K562 treated with DMSO at 1 percent for 24 hours (cell line): ENCODE data around the gene ADAM10. TPM values are rescaled to one million over a fixed set of nuclear protein-coding genes. Genes with fewer than 3 reads are reported as not detected.

ENCODE experiments used
- total RNA-seq: library from RNA; unstranded; fragments of 300-600 nt; gene quantifications from 2 replicates; pipeline ENCODE4 v1.2.3, GENCODE V29; 2022; ENCODE audit warnings: low read depth; ENCODE audit not compliant: insufficient read depth

Gene ADAM10, protein sequence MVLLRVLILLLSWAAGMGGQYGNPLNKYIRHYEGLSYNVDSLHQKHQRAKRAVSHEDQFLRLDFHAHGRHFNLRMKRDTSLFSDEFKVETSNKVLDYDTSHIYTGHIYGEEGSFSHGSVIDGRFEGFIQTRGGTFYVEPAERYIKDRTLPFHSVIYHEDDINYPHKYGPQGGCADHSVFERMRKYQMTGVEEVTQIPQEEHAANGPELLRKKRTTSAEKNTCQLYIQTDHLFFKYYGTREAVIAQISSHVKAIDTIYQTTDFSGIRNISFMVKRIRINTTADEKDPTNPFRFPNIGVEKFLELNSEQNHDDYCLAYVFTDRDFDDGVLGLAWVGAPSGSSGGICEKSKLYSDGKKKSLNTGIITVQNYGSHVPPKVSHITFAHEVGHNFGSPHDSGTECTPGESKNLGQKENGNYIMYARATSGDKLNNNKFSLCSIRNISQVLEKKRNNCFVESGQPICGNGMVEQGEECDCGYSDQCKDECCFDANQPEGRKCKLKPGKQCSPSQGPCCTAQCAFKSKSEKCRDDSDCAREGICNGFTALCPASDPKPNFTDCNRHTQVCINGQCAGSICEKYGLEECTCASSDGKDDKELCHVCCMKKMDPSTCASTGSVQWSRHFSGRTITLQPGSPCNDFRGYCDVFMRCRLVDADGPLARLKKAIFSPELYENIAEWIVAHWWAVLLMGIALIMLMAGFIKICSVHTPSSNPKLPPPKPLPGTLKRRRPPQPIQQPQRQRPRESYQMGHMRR
- 54.5 and 69.8 TPM in 2 replicates for total RNA-seq

DNA sequence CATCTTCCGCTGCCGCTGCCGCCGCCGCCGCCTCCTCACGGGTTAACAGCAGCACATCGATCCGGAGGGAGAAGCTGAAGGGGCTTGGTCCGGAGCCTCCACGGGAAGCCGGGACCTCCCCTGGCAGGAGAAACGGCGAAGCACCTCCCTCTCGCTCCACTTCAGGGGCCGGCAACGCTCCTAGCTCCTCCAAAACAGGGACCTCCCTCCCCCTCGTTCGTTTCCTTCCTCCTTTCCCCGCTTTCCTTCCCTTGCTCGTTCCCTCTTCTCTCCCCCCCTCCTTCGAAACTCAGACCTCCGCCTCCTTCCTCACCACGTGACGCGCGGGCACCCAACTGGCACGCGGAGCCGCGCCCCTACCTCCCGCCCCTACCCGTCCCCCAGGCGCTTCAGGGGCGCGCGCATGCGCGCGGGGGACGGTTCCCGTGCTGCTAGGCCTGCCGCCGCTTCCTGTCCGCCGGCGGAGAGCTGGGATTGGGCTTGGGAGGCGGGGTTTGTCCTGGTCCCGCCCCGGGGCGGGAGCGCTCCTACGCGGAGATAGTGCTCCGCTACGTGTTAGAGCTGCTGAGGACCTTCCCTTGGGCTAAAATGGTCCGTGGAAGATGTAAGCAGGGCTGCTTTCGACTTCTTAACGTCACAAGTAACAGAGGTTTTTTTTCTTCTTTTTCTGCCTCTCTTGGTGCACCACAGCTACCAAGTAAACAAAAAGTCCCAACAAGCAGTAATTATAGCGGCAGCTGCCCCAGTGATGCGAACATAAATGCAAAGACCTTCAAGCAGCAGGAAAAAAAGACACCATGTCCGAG is at the start of gene ADAM10:
ADAM10 (minus strand) TSS at position 176 of the 806 bp plus-strand sequence; CDS start at position 3, 173 bp downstream.

DNA sequence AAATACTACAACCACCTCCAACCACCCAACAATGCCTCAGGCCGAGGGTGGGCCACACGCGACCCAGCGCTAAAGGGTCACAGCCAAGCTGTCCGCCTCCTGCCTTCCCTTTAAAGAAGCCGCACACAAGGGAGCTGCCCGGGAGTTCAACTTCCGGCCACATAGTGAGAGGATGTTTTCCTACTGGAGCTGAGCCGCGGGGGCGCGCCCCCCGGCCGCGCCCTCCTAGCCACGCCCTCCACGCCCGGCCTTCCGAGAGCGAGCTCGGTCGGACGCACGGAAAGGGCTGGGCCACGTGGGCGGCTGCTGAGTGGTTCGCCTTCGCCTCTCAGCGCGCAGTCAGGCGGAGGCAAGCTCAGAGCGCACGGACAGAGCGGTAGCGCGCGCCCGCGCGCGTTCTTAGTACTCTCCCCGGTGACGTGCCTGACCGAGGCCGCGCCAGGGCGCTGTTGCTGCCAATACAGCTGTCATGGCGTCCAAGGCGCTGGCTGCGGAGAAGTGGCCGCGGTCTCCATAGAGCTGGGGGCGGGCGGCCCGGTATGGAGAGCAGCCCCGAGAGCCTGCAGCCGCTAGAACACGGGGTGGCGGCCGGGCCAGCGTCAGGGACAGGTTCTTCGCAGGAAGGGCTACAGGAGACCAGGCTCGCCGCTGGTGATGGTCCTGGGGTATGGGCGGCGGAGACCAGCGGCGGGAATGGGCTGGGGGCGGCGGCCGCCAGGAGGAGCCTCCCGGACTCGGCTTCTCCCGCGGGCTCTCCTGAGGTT is 21.5 kb upstream of the ADAM10 start, which contains the start of gene MINDY2:
MINDY2 (plus strand) TSS at position 446 of the 764 bp plus-strand sequence; CDS start at position 540, 94 bp downstream.

Other genes starting within 250 kb of the ADAM10 start
- 8.4 and 10.8 TPM in 2 replicates for gene MINDY2, start 21.6 kb upstream of the ADAM10 start, total RNA-seq
- gene SLTM, start 184.0 kb upstream of the ADAM10 start, total RNA-seq, result 58.9 and 62.8 TPM in 2 replicates
- 12.3 and 15.7 TPM in 2 replicates for gene RNF111, start 238.0 kb upstream of the ADAM10 start, total RNA-seq